Muscle layer of duodenum (tissue), 2 donors: ENCODE results near the gene ZBTB4.

ENCODE experiments used
- H3K27ac ChIP-seq: one replicate; pipeline ENCODE4 v1.7.0; 2013; ENCODE audit warnings: mild to moderate bottlenecking, low read length
- H3K27me3 ChIP-seq: one replicate; pipeline ENCODE4 v1.7.0; 2013; ENCODE audit warnings: low read depth, mild to moderate bottlenecking, control low read depth, low read length
- H3K36me3 ChIP-seq, 2 donors: one replicate each; pipeline ENCODE4 v1.7.0; 2013; ENCODE audit warnings: low read length in 2 of 2, control low read depth in 1 of 2, mild to moderate bottlenecking in 1 of 2; ENCODE audit not compliant: insufficient read depth in 2 of 2, control insufficient read depth in 1 of 2
- H3K4me1 ChIP-seq, 2 donors: one replicate each; pipeline ENCODE4 v1.7.0; 2013; ENCODE audit warnings: low read length in 2 of 2, mild to moderate bottlenecking in 2 of 2, control low read depth in 1 of 2, moderate library complexity in 1 of 2; ENCODE audit not compliant: insufficient read depth in 2 of 2, control insufficient read depth in 1 of 2
- H3K4me3 ChIP-seq, 2 donors: one replicate each; pipeline ENCODE4 v1.7.0; 2013; ENCODE audit warnings: low read length in 2 of 2, low read depth in 1 of 2, mild to moderate bottlenecking in 1 of 2
- H3K9me3 ChIP-seq, 2 donors: one replicate each; pipeline ENCODE4 v1.7.0; 2013; ENCODE audit warnings: low read length in 2 of 2, control low read depth in 1 of 2, mild to moderate bottlenecking in 1 of 2; ENCODE audit not compliant: control insufficient read depth in 1 of 2
- donor health status: healthy.

The ZBTB4 gene

GRCh38 chr17:7508846-7509245, 29.4 kb upstream of the ZBTB4 start:
- Histone ChIP-seq H3K4me3 (no peak overlapping the region), H3K27ac (no peak overlapping the region), H3K27me3 (no peaks in the 10 kb centered on the region), H3K4me1 (no peaks in the 10 kb centered on the region), H3K36me3 (peaks cover 55 to 90% of the 10 kb centered on the region in 2 donors), H3K9me3 (no peaks in the 10 kb centered on the region)

- H3K9me3 ChIP-seq: no peaks in the 10 kb centered on the region
- no peak overlapping the region for H3K27ac ChIP-seq
- H3K4me3 ChIP-seq: no peak overlapping the region
- H3K27me3 ChIP-seq: no peaks in the 10 kb centered on the region
- no peaks in the 10 kb centered on the region for H3K4me1 ChIP-seq
- peaks cover 55 to 90% of the 10 kb centered on the region in 2 donors for H3K36me3 ChIP-seq
Measured at GRCh38 chr17:7508145-7508544, 28.7 kb upstream of the ZBTB4 start.

GRCh38 chr17:7503521-7503920, 24.1 kb upstream of the ZBTB4 start:
- Histone ChIP-seq H3K27me3 (no peaks in the 10 kb centered on the region), H3K4me3 (no peak overlapping the region), H3K27ac (no peak overlapping the region), H3K9me3 (no peaks in the 10 kb centered on the region), H3K36me3 (peaks cover 62 to 87% of the 10 kb centered on the region in 2 donors), H3K4me1 (no peaks in the 10 kb centered on the region)

- no peaks in the 10 kb centered on the region for H3K4me1 ChIP-seq
- H3K36me3 ChIP-seq: peaks cover 61 to 87% of the 10 kb centered on the region in 2 donors
- H3K27ac ChIP-seq: no peak overlapping the region
- no peaks in the 10 kb centered on the region for H3K27me3 ChIP-seq
- H3K9me3 ChIP-seq: no peaks in the 10 kb centered on the region
- H3K4me3 ChIP-seq: no peak overlapping the region
Measured at GRCh38 chr17:7502987-7503386, 23.6 kb upstream of the ZBTB4 start.

- peaks cover 66 to 89% of the 10 kb centered on the region in 2 donors for H3K36me3 ChIP-seq
- H3K9me3 ChIP-seq: no peaks in the 10 kb centered on the region
- H3K4me1 ChIP-seq: no peaks in the 10 kb centered on the region
- no peaks in the 10 kb centered on the region for H3K27me3 ChIP-seq
- no peak overlapping the region for H3K27ac ChIP-seq
- no peak overlapping the region for H3K4me3 ChIP-seq
Measured at GRCh38 chr17:7502171-7502847, 22.9 kb upstream of the ZBTB4 start.

- H3K36me3 ChIP-seq: peaks cover 71 to 89% of the 10 kb centered on the region in 2 donors
- no peak overlapping the region for H3K27ac ChIP-seq
- H3K4me3 ChIP-seq: no peak overlapping the region
- no peaks in the 10 kb centered on the region for H3K9me3 ChIP-seq
- no peaks in the 10 kb centered on the region for H3K4me1 ChIP-seq
- no peaks in the 10 kb centered on the region for H3K27me3 ChIP-seq
Measured at GRCh38 chr17:7501729-7502128, 22.3 kb upstream of the ZBTB4 start.

- H3K27me3 ChIP-seq: no peaks in the 10 kb centered on the region
- no peak overlapping the region for H3K27ac ChIP-seq
- H3K36me3 ChIP-seq: peaks cover 75 to 78% of the 10 kb centered on the region in 2 donors
- H3K9me3 ChIP-seq: no peaks in the 10 kb centered on the region
- H3K4me3 ChIP-seq: no peak overlapping the region
- no peaks in the 10 kb centered on the region for H3K4me1 ChIP-seq
Measured at GRCh38 chr17:7499161-7499560, 19.7 kb upstream of the ZBTB4 start.

GRCh38 chr17:7497636-7498035, 18.2 kb upstream of the ZBTB4 start:
- Histone ChIP-seq H3K27me3 (no peaks in the 10 kb centered on the region), H3K4me3 (no peak overlapping the region), H3K36me3 (peaks cover 61 to 63% of the 10 kb centered on the region in 2 donors), H3K27ac (no peak overlapping the region), H3K9me3 (no peaks in the 10 kb centered on the region), H3K4me1 (peaks cover 0 to 3% of the 10 kb centered on the region in 2 donors)

GRCh38 chr17:7497228-7497627, 17.8 kb upstream of the ZBTB4 start:
- H3K36me3 ChIP-seq: peaks cover 57 to 58% of the 10 kb centered on the region in 2 donors
- H3K4me1 ChIP-seq: peaks cover 0 to 3% of the 10 kb centered on the region in 2 donors
- no peaks in the 10 kb centered on the region for H3K27me3 ChIP-seq
- H3K27ac ChIP-seq: no peak overlapping the region
- no peaks in the 10 kb centered on the region for H3K9me3 ChIP-seq
- H3K4me3 ChIP-seq: no peak overlapping the region

- Histone ChIP-seq H3K27ac (no peak overlapping the region), H3K36me3 (peaks cover 51 to 52% of the 10 kb centered on the region in 2 donors), H3K4me3 (no peak overlapping the region), H3K9me3 (no peaks in the 10 kb centered on the region), H3K27me3 (no peaks in the 10 kb centered on the region), H3K4me1 (peaks cover 0 to 3% of the 10 kb centered on the region in 2 donors)
Measured at GRCh38 chr17:7496470-7497183, 17.2 kb upstream of the ZBTB4 start.

GRCh38 chr17:7495906-7496434, 16.5 kb upstream of the ZBTB4 start:
- no peaks in the 10 kb centered on the region for H3K27me3 ChIP-seq
- peaks cover 0 to 3% of the 10 kb centered on the region in 2 donors for H3K4me1 ChIP-seq
- H3K27ac ChIP-seq: no peak overlapping the region
- peaks cover 44 to 46% of the 10 kb centered on the region in 2 donors for H3K36me3 ChIP-seq
- H3K9me3 ChIP-seq: no peaks in the 10 kb centered on the region
- H3K4me3 ChIP-seq: no peak overlapping the region
